Measurements from ENCODE around the gene SYT7.
A peak's percentile ranks its signal among the peaks of the same experiment; 100 is the strongest.

The SYT7 gene

GRCh38 chr11:61515686-61516085 is 65.2 kb downstream of the SYT7 start:
- no peak for DNase-seq (ENCODE audit: low spot score)

DNA sequence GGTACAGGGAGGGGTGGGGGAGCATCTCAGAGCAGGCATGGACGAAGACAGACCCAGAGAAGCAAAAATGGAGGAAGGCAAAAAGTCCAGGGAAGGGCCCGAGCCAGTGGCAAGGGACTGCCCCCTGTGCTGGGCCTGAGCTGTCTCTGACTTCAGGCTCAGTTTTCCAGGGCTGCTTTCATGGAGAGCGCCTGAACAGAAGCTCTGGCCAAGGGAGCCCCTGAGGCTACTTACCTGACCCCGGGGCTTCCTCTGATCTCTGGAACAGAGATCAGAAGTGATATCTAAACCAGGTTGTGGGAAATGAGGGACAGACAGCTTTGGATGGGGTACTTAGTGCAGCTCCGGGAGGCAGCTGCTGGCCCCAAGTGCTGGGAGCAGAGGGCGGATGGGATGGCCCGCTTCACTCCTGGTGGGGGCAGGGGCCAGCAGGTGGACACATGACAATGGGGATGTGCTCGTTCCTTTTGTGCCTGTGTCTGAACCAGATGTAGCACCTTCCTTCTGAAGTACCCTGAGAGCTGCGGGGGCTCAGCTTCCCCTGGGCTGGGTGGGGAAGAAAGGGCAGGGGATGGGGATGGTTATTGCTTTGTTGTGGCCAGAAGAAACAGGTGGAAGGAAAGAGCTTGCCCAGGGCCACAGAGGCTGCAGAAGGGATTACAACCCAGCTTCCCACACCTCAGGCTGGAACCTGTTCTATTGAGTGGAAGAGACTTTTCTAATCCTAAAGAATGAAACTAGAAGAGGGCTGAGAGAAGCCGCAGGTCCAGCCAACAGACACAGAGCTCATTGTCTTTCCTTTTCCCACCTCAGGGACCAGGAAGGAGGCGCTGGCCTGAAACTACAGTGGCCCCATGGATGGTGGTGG is 66.6 kb downstream of the SYT7 start:
- DNase-seq (ENCODE audit: low spot score) = peak; percentile 58

- peak; percentile 56 for DNase-seq (ENCODE audit: low spot score)
Observed at GRCh38 chr11:61513143-61513765, 67.6 kb downstream of the SYT7 start.

- no peak for DNase-seq (ENCODE audit: low spot score)
Observed at GRCh38 chr11:61512435-61512834, 68.4 kb downstream of the SYT7 start.

DNA sequence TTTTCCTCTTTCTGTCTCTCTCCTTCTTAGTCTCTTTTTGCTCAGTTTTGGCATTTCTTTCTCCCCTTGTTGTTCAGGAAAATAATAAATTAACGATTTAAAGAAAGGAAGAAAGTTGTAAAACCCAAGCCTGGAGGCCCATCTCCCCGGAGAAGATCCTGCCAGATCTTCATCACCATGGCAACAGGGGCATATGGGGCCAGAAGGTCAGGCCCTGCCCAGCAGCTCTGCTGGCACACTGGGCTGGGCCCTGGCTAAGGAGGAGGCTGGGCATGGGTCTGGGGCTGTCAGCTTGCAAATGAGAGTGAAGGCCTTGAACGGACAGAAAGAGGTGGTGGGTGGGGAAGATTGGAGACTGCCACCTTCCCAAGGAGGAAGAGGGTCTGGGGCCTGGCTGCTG is 69.5 kb downstream of the SYT7 start:
- DNase-seq (ENCODE audit: low spot score) = no peak

- DNase-seq (ENCODE audit: low spot score) = no peak
Observed at GRCh38 chr11:61510974-61511373, 69.9 kb downstream of the SYT7 start.

DNA sequence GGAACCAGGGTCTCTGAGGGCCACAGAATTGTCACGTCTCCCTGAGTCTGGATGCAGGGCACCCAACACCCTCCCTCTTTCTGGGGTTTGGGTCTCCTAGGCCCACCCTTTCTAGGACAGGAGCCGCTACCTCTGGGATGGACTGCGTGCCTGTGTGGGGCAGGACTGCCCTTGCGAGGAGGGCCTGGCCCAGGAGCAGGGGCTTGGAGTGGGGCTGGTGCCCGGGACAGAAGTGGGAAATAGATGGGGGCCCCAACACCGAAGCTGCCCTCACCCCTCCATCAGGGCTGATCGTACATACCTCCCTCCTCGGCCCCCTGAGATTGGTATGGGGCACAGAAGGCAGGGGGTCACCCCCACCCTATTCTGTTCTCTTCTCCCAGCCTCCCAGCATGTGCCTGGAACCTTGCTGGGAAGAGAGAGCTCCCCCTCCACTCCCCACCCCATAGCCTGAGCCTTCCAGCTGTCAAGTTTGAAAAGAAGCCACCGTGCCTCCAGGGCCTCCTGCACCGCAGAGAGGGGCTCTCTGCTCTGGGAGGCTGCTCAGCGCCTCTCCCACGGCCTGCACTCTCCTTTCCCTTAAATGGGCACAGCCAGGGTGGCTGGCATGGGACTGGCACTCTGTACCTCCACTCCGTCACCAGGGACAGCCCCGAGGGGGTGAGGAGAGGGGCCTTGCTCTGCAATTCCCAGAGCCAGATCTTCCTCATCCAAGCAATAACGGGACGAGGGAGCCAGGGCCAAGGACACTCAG is 70.5 kb downstream of the SYT7 start:
- DNase-seq (ENCODE audit: low spot score) = no peak

- DNase-seq (ENCODE audit: low spot score) = peak; percentile 88
Observed at GRCh38 chr11:61509043-61510029, 71.5 kb downstream of the SYT7 start.

GRCh38 chr11:61507962-61508861 is 72.7 kb downstream of the SYT7 start, which contains the start of gene LRRC10B:
Gene LRRC10B, plus strand, starts transcription at chr11:61508749. Its CDS starts 250 bp downstream, at chr11:61508999.
- peak; percentile 94 for DNase-seq (ENCODE audit: low spot score)

DNA sequence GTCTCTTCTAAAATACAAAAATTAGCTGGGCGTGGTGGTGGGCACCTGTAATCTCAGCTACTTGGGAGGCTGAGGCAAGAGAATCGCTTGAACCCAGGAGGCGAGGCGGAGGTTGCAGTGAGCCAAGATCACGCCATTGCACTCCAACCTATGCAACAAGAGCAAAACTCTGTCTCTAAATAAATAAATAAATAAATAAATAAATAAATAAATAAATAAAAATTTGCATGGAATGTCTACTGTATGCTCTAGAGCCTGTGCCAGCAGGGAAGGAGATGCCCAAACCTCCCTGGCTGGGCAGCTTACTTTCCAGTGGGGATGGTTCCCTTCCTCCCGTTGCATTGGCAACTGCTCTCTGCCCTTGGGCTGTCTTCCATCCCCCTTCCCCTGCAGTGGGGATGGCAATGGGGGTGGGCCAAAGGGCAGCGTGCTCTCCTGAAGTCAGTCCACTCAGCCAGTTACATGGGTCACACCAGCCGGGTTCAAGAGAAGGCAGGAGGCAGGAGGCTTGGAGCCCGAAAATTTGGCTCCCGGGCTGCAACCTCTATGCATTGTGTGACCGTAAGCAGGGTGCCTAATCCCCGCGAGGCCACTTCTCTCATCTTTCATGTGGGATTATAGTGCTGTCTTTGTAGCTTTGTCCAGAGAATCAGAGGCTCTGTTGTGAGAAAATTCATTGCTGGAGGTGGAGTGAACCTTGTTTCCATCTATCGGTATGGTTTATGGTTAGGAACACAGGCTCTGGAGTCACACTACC is 73.7 kb downstream of the SYT7 start:
- DNase-seq (ENCODE audit: low spot score) = peak; percentile 55

GRCh38 chr11:61505640-61506155 is 75.2 kb downstream of the SYT7 start:
- peak; percentile 53 for DNase-seq (ENCODE audit: low spot score)

DNA sequence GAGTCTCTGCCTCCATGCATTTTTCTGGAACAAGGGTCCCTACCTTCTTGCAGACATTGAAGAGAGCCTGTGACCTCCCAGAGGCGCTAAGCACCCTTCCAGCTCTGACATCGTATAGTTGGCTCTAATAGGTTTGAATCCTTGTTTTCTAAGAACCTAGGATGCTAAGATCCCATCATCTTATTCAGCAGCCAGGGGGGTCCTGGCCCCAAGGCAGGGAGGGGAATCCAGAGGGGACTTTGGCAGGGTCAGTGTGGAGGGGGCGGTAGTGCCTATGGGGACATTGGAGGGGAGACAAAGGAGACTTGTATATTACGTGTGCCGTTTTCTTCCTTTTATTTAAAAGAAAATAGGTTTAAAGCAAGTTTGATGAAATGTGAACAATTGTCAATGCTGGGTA is 75.8 kb downstream of the SYT7 start:
- no peak for DNase-seq (ENCODE audit: low spot score)

- DNase-seq (ENCODE audit: low spot score) = no peak
Observed at GRCh38 chr11:61503135-61503770, 77.6 kb downstream of the SYT7 start.

DNA sequence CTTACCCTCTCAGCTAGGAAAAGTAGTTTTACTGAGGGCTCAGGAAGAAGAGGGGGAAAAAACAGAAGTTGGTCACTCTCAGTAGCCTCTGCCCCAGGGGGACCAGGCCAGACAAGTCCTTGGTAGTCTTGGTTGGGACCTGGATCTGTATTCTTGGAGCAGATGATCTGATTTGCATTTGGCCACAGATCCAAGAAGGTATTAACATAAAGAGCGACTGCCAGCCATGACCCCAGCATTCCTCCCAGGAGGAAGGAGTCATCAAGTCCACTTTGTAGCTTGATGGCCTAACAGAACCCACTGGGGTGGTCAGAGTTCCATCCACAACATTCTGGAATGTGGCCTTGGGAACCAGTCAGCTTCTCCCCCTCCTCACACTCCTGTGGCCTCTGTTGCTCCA is 78.4 kb downstream of the SYT7 start:
- no peak for DNase-seq (ENCODE audit: low spot score)

DNA sequence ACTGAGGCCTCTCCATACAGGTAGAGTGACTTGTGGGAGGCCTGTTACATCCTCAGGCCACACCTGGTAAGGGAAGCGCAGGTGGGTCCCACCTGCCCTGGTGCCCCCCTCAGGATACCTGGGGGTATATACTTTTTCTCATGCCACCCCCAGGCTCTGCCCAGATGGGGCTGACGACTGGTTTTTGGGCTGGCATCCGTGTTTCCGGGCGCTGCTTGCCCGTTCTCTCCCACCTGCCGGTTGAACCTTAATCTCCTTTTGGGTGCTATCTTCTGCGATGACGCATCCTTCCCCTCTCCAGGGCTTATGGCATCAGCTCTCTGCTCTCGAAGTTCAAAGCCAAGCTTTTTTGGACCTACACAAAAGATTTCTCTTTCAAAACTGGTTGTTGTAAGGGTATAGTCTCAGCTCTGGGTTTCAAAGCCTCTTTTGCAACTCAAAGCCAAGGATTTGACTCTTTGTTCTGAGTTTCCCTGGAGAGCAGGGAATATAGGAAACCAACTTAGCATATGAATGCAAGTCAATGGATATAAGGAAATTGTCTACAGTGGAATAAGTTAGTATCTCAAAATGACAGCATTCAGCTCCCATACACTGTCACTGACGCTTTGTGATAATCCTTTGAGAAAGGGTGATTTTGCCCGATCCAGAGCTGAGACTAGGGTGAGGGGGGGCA is 80.9 kb downstream of the SYT7 start:
- DNase-seq (ENCODE audit: low spot score) = no peak

DNA sequence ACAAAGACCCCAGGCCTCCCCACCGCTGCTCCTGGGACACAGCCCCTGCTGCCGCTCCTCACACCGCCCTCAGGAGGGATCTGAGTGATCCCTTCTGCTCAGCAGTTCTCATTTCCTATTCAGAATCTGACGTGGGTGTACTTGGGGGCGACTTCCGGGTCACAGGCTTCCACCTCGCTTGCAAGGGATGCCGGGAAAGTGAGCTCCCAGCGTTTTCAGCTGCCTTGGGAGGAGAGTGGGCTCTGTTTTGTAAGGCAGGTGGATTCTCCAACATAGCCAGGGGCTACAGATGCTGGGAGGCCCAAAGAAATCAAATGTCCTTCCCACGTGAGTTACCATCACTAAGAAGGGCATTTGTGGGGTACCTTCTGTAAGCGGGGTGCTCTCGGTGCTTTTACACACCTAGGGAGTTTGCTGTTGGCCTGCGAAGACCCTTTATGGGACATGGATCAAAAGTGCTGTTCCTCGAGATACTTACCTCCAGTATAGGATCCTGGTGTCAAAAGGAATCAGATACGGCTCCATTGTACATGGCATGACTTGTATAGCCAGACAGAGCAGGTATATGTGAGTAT is 82.0 kb downstream of the SYT7 start:
- DNase-seq (ENCODE audit: low spot score) = no peak

DNA sequence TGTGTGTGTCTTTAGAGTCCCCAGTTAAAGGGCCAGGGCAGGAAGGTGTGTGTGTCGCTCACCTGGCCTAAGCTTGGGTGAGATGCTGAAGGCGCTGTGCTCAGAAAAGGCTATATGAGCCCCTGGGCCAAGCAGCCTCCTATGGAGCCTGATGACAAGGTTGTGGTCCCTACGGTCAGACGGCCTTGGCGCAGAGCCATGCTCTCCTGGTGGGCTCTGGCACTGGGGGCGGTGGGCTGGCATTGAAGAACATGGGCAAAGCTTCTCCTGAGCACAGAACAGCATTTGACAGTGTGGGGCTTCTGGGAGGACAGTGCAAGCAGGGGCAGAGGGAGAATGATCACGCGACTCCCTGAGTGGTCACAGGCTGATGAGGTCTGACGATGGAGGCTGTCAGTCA is 83.0 kb downstream of the SYT7 start:
- DNase-seq (ENCODE audit: low spot score) = no peak

GRCh38 chr11:61497473-61497872 is 83.4 kb downstream of the SYT7 start:
- no peak for DNase-seq (ENCODE audit: low spot score)
